ENCODE measurements around the gene WDR90. TPM values are rescaled to one million over a fixed set of nuclear protein-coding genes. Genes with fewer than 3 reads are reported as not detected.

WDR90 gene
- polyA plus RNA-seq, 1 donor (not counting 4 experiments of a cell fraction or from before 2014, with no cell fraction given): 5.9 TPM

- H3K4me3 ChIP-seq (ENCODE audit: control insufficient read depth in 2 of 3, extremely low read depth in 1 of 3, insufficient read depth in 2 of 3, low read depth in 1 of 3, low read length in 3 of 3): no peak overlapping the region
- H2AFZ ChIP-seq (ENCODE audit: control insufficient read depth, low read length): no peak overlapping the region
- H3K9ac ChIP-seq (ENCODE audit: control insufficient read depth, extremely low read depth, insufficient read depth, low read length): no peak overlapping the region
- H3K4me2 ChIP-seq (ENCODE audit: control insufficient read depth, extremely low read depth, insufficient read depth, low read depth, low read length): no peak overlapping the region
- H3K27ac ChIP-seq (ENCODE audit: control insufficient read depth, insufficient read depth, low read length): no peak overlapping the region
- peaks cover 69% of the 10 kb centered on the region for H3K27me3 ChIP-seq (ENCODE audit: control insufficient read depth, extremely low read depth, insufficient read depth, low read length)
- TF ChIP-seq EZH2 (IDR thresholded peaks at IDR 0.05; ENCODE audit: low read length) (no peak), CTCF (optimal IDR thresholded peaks at IDR 0.05 in 1 of 3, IDR thresholded peaks at IDR 0.05 in 1 of 3, conservative IDR thresholded peaks at IDR 0.05 in 1 of 3; ENCODE audit: extremely low read depth in 1 of 3, insufficient read depth in 2 of 3, low read length in 3 of 3) (no peak)
- H3K9me1 ChIP-seq (ENCODE audit: control insufficient read depth, extremely low read depth, insufficient read depth, low read length): no peaks in the 10 kb centered on the region
- peaks cover 2% of the 10 kb centered on the region for H4K20me1 ChIP-seq (ENCODE audit: control insufficient read depth, extremely low read depth, insufficient read depth, low read length)
- no peaks in the 10 kb centered on the region for H3K9me3 ChIP-seq (ENCODE audit: control insufficient read depth, low read depth, low read length)
- H3K36me3 ChIP-seq (ENCODE audit: control insufficient read depth in 2 of 2, extremely low read depth in 1 of 2, insufficient read depth in 2 of 2, low read length in 2 of 2): no peaks in the 10 kb centered on the region
- DNase-seq (ENCODE audit: low read depth, low spot score) (no peak), FAIRE-seq (no peak)
- peaks cover 5% of the 10 kb centered on the region for H3K4me1 ChIP-seq (ENCODE audit: control insufficient read depth, extremely low read depth, insufficient read depth, low read length)
- dilution Hi-C loops (cut with MboI; ENCODE audit: extremely low pct_ligation_motif_present, low sequenced_read_pairs): no loop called here
- no peaks in the 10 kb centered on the region for H3K79me2 ChIP-seq (ENCODE audit: control insufficient read depth, insufficient read depth, low read length)
These were observed 59.8 kb downstream of the WDR90 start for GRCh38 chr16:708959-709358.

DNA sequence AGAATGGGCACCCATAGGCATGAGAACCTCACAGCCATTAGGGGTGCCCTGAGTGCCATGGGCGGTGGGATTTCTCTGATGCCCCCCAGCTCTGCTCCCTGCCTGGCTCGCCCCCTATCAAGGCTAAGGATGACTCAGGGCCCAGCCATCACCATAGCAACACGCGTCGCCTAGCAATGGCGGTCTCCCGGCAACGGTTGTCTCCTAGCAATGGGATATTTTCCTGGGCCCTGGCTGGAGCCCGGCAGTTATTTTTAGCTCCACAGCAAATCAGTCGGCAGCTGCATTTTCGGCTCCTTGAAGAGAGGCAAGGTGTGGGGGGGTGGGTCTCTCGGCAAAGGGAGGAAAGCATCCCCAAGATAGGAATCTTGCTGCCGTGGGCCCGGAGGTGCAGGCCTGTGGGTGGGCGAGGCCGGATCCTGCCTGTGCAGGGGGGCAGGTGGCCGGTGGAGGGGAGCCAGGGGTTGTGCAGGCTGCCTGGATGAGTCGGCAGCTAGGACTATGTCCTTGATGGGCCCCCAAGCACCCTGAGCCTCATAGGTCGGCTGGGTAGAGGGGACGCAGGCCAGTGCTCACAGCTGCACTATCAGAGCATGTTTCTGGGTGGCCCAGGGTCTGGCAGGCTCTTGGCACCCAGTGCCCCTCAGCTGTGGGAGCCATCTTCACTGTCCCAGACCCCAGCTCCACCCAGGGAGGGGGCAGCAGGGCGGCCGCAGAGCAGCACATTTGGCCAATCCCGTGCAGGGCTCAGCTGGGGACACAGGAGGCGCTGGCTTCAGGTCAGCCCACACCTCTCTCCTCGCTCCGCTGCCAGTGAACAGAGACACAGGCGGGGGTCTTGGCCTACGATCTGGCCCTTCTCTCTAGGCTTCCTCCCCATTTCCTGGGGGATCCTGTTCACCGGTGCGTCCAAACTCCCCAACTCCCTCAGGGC is 60.7 kb downstream of the WDR90 start:
- H3K27ac ChIP-seq (ENCODE audit: control insufficient read depth, insufficient read depth, low read length): no peak overlapping the region
- no peaks in the 10 kb centered on the region for H3K36me3 ChIP-seq (ENCODE audit: control insufficient read depth in 2 of 2, extremely low read depth in 1 of 2, insufficient read depth in 2 of 2, low read length in 2 of 2)
- H3K9me3 ChIP-seq (ENCODE audit: control insufficient read depth, low read depth, low read length): no peaks in the 10 kb centered on the region
- dilution Hi-C loops (cut with MboI; ENCODE audit: extremely low pct_ligation_motif_present, low sequenced_read_pairs): no loop called here
- no peak for TF ChIP-seq EZH2 (IDR thresholded peaks at IDR 0.05; ENCODE audit: low read length)
- TF ChIP-seq CTCF (optimal IDR thresholded peaks at IDR 0.05 in 1 of 3, IDR thresholded peaks at IDR 0.05 in 1 of 3, conservative IDR thresholded peaks at IDR 0.05 in 1 of 3; ENCODE audit: extremely low read depth in 1 of 3, insufficient read depth in 2 of 3, low read length in 3 of 3): no peak
- H3K79me2 ChIP-seq (ENCODE audit: control insufficient read depth, insufficient read depth, low read length): no peaks in the 10 kb centered on the region
- H3K9me1 ChIP-seq (ENCODE audit: control insufficient read depth, extremely low read depth, insufficient read depth, low read length): no peaks in the 10 kb centered on the region
- H2AFZ ChIP-seq (ENCODE audit: control insufficient read depth, low read length): no peak overlapping the region
- peaks cover 12% of the 10 kb centered on the region for H3K4me1 ChIP-seq (ENCODE audit: control insufficient read depth, extremely low read depth, insufficient read depth, low read length)
- H3K9ac ChIP-seq (ENCODE audit: control insufficient read depth, extremely low read depth, insufficient read depth, low read length): no peak overlapping the region
- no peak overlapping the region for H3K4me2 ChIP-seq (ENCODE audit: control insufficient read depth, extremely low read depth, insufficient read depth, low read depth, low read length)
- FAIRE-seq (no peak), DNase-seq (ENCODE audit: low read depth, low spot score) (no peak)
- peaks cover 2% of the 10 kb centered on the region for H4K20me1 ChIP-seq (ENCODE audit: control insufficient read depth, extremely low read depth, insufficient read depth, low read length)
- no peak overlapping the region for H3K4me3 ChIP-seq (ENCODE audit: control insufficient read depth in 2 of 3, extremely low read depth in 1 of 3, insufficient read depth in 2 of 3, low read depth in 1 of 3, low read length in 3 of 3)
- peaks cover 60% of the 10 kb centered on the region for H3K27me3 ChIP-seq (ENCODE audit: control insufficient read depth, extremely low read depth, insufficient read depth, low read length)

Measured in keratinocyte (primary cell).